ENCODE measurements around the gene LTBP1.

Gene LTBP1

GRCh38 chr2:33351781-33352180, 405.0 kb downstream of the LTBP1 start:
- Histone ChIP-seq H3K27ac (ENCODE audit: low read depth, low read length) (no peak overlapping the region), H2BK5ac (ENCODE audit: low read depth, low read length, poor library complexity) (no peak overlapping the region), H2BK12ac (ENCODE audit: low read length) (no peak overlapping the region), H3K79me1 (ENCODE audit: low read length) (no peaks in the 10 kb centered on the region), H3K4ac (ENCODE audit: low read depth, low read length) (no peak overlapping the region), H3K36me3 (ENCODE audit: control insufficient read depth in 1 of 2, insufficient read depth in 2 of 2, low read length in 2 of 2) (peaks cover 2% of the 10 kb centered on the region in 2 experiments), H3K79me2 (ENCODE audit: control insufficient read depth, insufficient read depth, low read length, poor library complexity) (no peaks in the 10 kb centered on the region), H3K23ac (ENCODE audit: low read length) (no peak overlapping the region), H3K4me1 (ENCODE audit: control insufficient read depth in 1 of 2, insufficient read depth in 2 of 2, low read length in 2 of 2) (no peaks in the 10 kb centered on the region), H3K9me3 (ENCODE audit: insufficient read depth, low read depth, low read length) (peaks cover 2% of the 10 kb centered on the region), H3K4me3 (ENCODE audit: low read depth, low read length) (no peak overlapping the region), H4K8ac (ENCODE audit: low read depth, low read length) (no peak overlapping the region), H3K4me2 (ENCODE audit: low read length) (no peak overlapping the region), H3K18ac (ENCODE audit: low read length) (no peak overlapping the region), H2AFZ (ENCODE audit: insufficient read depth, low read length, poor library complexity) (no peak overlapping the region), H4K12ac (ENCODE audit: low read depth, low read length) (no peak overlapping the region), H4K91ac (ENCODE audit: low read depth, low read length) (no peak overlapping the region), H3K27me3 (ENCODE audit: insufficient read depth, low read length) (no peaks in the 10 kb centered on the region), H3K9ac (ENCODE audit: low read length) (no peak overlapping the region), H3K14ac (ENCODE audit: low read length) (no peak overlapping the region), H2AK5ac (ENCODE audit: low read length) (no peak overlapping the region), H2BK120ac (ENCODE audit: insufficient read depth, low read length, poor library complexity) (no peak overlapping the region)
- DNase-seq: no peak

- H3K36me3 ChIP-seq (ENCODE audit: control insufficient read depth in 1 of 2, insufficient read depth in 2 of 2, low read length in 2 of 2): peaks cover 2% of the 10 kb centered on the region in 2 experiments
- no peak overlapping the region for H2BK120ac ChIP-seq (ENCODE audit: insufficient read depth, low read length, poor library complexity)
- no peaks in the 10 kb centered on the region for H3K79me2 ChIP-seq (ENCODE audit: control insufficient read depth, insufficient read depth, low read length, poor library complexity)
- no peaks in the 10 kb centered on the region for H3K4me1 ChIP-seq (ENCODE audit: control insufficient read depth in 1 of 2, insufficient read depth in 2 of 2, low read length in 2 of 2)
- H3K14ac ChIP-seq (ENCODE audit: low read length): no peak overlapping the region
- no peak overlapping the region for H3K18ac ChIP-seq (ENCODE audit: low read length)
- no peak overlapping the region for H4K91ac ChIP-seq (ENCODE audit: low read depth, low read length)
- H3K4me2 ChIP-seq (ENCODE audit: low read length): no peak overlapping the region
- H3K79me1 ChIP-seq (ENCODE audit: low read length): no peaks in the 10 kb centered on the region
- no peak overlapping the region for H2BK5ac ChIP-seq (ENCODE audit: low read depth, low read length, poor library complexity)
- WGBS (ENCODE audit: extremely low coverage, insufficient coverage, insufficient read length): no CpG with 5 or more reads among the region's 8 CpGs
- no peak overlapping the region for H3K23ac ChIP-seq (ENCODE audit: low read length)
- H3K9me3 ChIP-seq (ENCODE audit: insufficient read depth, low read depth, low read length): peaks cover 2% of the 10 kb centered on the region
- no peak overlapping the region for H3K4ac ChIP-seq (ENCODE audit: low read depth, low read length)
- no peak overlapping the region for H3K27ac ChIP-seq (ENCODE audit: low read depth, low read length)
- H4K8ac ChIP-seq (ENCODE audit: low read depth, low read length): no peak overlapping the region
- no peak overlapping the region for H2BK12ac ChIP-seq (ENCODE audit: low read length)
- no peak overlapping the region for H3K4me3 ChIP-seq (ENCODE audit: low read depth, low read length)
- H2AK5ac ChIP-seq (ENCODE audit: low read length): no peak overlapping the region
- no peak overlapping the region for H4K12ac ChIP-seq (ENCODE audit: low read depth, low read length)
- no peak overlapping the region for H3K9ac ChIP-seq (ENCODE audit: low read length)
- no peak overlapping the region for H2AFZ ChIP-seq (ENCODE audit: insufficient read depth, low read length, poor library complexity)
- no peaks in the 10 kb centered on the region for H3K27me3 ChIP-seq (ENCODE audit: insufficient read depth, low read length)
- DNase-seq: peak in 1 of 2 donors; percentile 23
Measured at GRCh38 chr2:33354981-33355380, 408.2 kb downstream of the LTBP1 start.

GRCh38 chr2:33358878-33359277, 412.1 kb downstream of the LTBP1 start:
- Histone ChIP-seq H3K14ac (ENCODE audit: low read length) (no peak overlapping the region), H3K36me3 (ENCODE audit: control insufficient read depth in 1 of 2, insufficient read depth in 2 of 2, low read length in 2 of 2) (peaks cover 2% of the 10 kb centered on the region in 2 experiments), H4K12ac (ENCODE audit: low read depth, low read length) (no peak overlapping the region), H2BK120ac (ENCODE audit: insufficient read depth, low read length, poor library complexity) (no peak overlapping the region), H3K9me3 (ENCODE audit: insufficient read depth, low read depth, low read length) (peaks cover 2% of the 10 kb centered on the region), H3K9ac (ENCODE audit: low read length) (no peak overlapping the region), H3K79me2 (ENCODE audit: control insufficient read depth, insufficient read depth, low read length, poor library complexity) (no peaks in the 10 kb centered on the region), H2AFZ (ENCODE audit: insufficient read depth, low read length, poor library complexity) (no peak overlapping the region), H3K4me2 (ENCODE audit: low read length) (no peak overlapping the region), H2BK12ac (ENCODE audit: low read length) (no peak overlapping the region), H3K4ac (ENCODE audit: low read depth, low read length) (no peak overlapping the region), H3K18ac (ENCODE audit: low read length) (no peak overlapping the region), H3K27me3 (ENCODE audit: insufficient read depth, low read length) (no peaks in the 10 kb centered on the region), H4K91ac (ENCODE audit: low read depth, low read length) (no peak overlapping the region), H2AK5ac (ENCODE audit: low read length) (no peak overlapping the region), H3K23ac (ENCODE audit: low read length) (no peak overlapping the region), H2BK5ac (ENCODE audit: low read depth, low read length, poor library complexity) (no peak overlapping the region), H3K4me1 (ENCODE audit: control insufficient read depth in 1 of 2, insufficient read depth in 2 of 2, low read length in 2 of 2) (no peaks in the 10 kb centered on the region), H3K79me1 (ENCODE audit: low read length) (no peaks in the 10 kb centered on the region), H3K27ac (ENCODE audit: low read depth, low read length) (no peak overlapping the region), H4K8ac (ENCODE audit: low read depth, low read length) (no peak overlapping the region), H3K4me3 (ENCODE audit: low read depth, low read length) (no peak overlapping the region)
- no peak for DNase-seq
- no CpG with 5 or more reads among the region's 6 CpGs for WGBS (ENCODE audit: extremely low coverage, insufficient coverage, insufficient read length)

GRCh38 chr2:33363325-33364298, 416.9 kb downstream of the LTBP1 start:
- WGBS (ENCODE audit: extremely low coverage, insufficient coverage, insufficient read length): no CpG with 5 or more reads among the region's 5 CpGs
- H3K4me3 ChIP-seq (ENCODE audit: low read depth, low read length): no peak overlapping the region
- H3K14ac ChIP-seq (ENCODE audit: low read length): no peak overlapping the region
- H4K8ac ChIP-seq (ENCODE audit: low read depth, low read length): no peak overlapping the region
- no peak overlapping the region for H3K27ac ChIP-seq (ENCODE audit: low read depth, low read length)
- H4K12ac ChIP-seq (ENCODE audit: low read depth, low read length): no peak overlapping the region
- DNase-seq: no peak
- H3K4ac ChIP-seq (ENCODE audit: low read depth, low read length): no peak overlapping the region
- H3K36me3 ChIP-seq (ENCODE audit: control insufficient read depth in 1 of 2, insufficient read depth in 2 of 2, low read length in 2 of 2): no peaks in the 10 kb centered on the region
- no peak overlapping the region for H2AK5ac ChIP-seq (ENCODE audit: low read length)
- H2BK12ac ChIP-seq (ENCODE audit: low read length): no peak overlapping the region
- H3K18ac ChIP-seq (ENCODE audit: low read length): no peak overlapping the region
- no peak overlapping the region for H3K9ac ChIP-seq (ENCODE audit: low read length)
- no peak overlapping the region for H2AFZ ChIP-seq (ENCODE audit: insufficient read depth, low read length, poor library complexity)
- H4K91ac ChIP-seq (ENCODE audit: low read depth, low read length): no peak overlapping the region
- H2BK120ac ChIP-seq (ENCODE audit: insufficient read depth, low read length, poor library complexity): no peak overlapping the region
- H3K27me3 ChIP-seq (ENCODE audit: insufficient read depth, low read length): no peaks in the 10 kb centered on the region
- no peak overlapping the region for H3K4me2 ChIP-seq (ENCODE audit: low read length)
- no peak overlapping the region for H2BK5ac ChIP-seq (ENCODE audit: low read depth, low read length, poor library complexity)
- H3K79me2 ChIP-seq (ENCODE audit: control insufficient read depth, insufficient read depth, low read length, poor library complexity): no peaks in the 10 kb centered on the region
- H3K79me1 ChIP-seq (ENCODE audit: low read length): no peaks in the 10 kb centered on the region
- no peak overlapping the region for H3K23ac ChIP-seq (ENCODE audit: low read length)
- no peaks in the 10 kb centered on the region for H3K4me1 ChIP-seq (ENCODE audit: control insufficient read depth in 1 of 2, insufficient read depth in 2 of 2, low read length in 2 of 2)
- no peaks in the 10 kb centered on the region for H3K9me3 ChIP-seq (ENCODE audit: insufficient read depth, low read depth, low read length)
